ENCODE data around the gene CDH15. TPM values are rescaled to one million over a fixed set of nuclear protein-coding genes. Genes with fewer than 3 reads are reported as not detected.
"Not testable (repeated sequence)": the region's sequence is repeated elsewhere in the genome, so short reads cannot be mapped to it uniquely, and the experiment has no call there.

CDH15 gene
- total RNA-seq, 1 donor from 2014 or later: 1.2 TPM

DNA sequence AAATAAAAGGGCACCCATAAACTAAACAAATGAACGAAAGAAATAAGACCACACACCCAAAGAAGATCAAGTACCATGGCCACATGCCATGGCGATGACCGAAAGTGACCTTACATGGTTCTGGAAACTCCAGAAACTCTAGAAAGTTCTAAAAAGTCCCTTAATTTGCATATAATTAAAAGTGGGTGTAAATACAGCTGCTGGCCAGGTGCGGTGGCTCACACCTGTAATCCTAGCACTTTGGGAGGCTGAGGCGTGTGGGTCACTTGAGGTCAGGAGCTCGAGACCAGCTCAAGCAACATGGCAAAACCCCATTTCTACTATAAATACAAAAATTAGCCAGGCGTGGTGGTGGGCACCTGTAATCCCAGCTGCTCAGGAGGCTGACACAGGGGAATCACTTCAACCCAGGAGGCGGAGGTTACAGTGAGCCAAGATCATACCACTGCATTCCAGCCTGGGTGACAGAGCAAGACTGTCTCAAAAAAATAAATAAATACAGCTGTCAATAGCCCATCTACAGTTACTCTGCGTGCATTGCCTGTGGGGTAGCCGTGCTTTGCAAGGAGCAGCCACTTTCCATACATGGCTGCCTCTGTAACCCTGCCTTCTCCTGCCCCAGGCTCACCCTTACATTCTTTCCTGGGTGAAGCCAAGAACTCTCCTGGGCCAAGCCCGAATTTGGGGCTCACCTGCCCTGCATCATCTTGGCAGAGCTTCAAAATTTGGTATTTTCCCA is 38.8 kb downstream of the CDH15 start:
- intact Hi-C loops (cut with DNase I): no loop called here
- ATAC-seq (no peak), DNase-seq (ENCODE audit: low spot score) (no peak)

DNA sequence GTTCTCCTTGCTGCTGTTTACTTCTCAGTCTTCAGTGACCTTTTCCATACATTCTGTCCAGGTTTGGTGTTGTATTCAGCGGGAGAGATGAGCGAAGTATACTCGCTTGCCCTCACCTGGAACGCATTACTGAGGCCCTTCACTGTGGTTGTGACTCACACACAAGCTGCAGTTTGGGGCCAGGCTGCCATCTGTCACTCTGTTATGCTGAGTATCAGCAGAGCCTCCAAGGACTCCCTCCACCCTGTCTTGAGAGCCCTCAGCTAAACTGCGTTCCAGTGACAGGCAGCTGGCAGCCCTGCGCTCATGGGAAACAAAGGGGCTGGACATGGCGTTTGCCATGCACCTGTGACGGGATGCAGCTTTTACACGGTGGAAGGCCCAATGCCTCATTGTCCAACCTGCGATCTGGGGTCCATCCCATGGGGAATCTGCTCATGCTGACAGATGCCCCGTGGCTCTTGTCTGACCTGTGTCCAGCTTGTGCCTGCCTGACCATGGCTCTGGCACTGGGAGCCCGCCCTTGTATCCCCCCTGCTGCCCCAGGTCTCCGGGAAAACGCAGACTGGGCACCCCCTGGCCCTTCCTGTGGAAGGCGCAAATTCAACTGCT is 39.5 kb downstream of the CDH15 start:
- DNase-seq (ENCODE audit: low spot score) (no peak), ATAC-seq (no peak)
- intact Hi-C loops (cut with DNase I): no loop called here

DNA sequence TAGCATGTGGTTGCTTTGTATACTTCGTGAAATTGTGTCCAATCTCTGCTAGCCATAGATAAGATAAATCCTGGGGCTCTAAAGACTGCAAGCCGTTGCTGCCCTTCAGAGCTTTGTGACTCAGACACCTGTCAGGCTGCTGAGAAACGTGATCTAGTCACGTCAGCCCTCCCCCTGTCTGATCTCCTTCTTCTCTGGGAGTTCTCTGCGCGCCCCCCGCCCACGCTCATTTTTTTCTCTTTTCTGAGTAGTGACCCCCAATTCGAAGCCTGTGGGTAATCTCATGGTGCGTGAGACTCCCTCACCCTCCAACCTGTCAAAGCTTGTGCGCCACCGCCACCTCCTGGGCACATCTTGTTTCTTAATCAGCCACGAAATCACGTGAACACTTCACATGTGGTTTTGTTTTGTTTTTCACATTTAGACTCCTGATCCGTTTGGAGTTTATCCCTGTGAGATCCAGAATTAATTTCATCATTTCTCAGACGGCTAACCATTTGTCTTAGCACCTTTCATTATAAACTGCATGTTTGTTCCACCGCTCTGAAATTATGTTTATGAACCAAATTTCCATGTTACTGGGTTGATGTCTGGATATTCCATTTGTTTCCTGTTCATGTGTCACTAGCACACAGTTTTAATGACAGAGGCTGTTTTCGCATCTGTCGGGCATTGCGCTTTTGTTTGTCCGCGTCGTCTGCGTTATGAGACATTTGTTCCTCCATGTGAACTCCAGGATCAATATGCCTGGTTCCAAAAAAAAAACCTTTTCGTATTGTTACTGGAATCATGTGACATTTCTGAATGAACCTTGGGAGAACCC is 45.0 kb downstream of the CDH15 start:
- DNase-seq (ENCODE audit: low spot score): peak; percentile 89

DNA sequence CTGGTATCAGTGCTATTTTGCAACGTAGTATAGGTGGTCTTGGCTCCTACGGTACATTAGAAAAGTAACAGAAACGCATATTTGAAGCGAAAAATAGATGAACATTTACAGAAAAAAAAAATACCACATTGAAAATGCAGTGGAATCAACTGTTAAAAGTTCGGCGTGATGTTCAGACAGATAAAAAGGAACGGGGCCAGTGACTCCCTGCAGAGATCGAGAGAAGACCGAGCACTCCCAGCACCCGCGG is 45.5 kb downstream of the CDH15 start:
- DNase-seq (ENCODE audit: low spot score) (no peak), ATAC-seq (no peak)
- intact Hi-C loops (cut with DNase I): loop anchor here (5.0 kb wide), 1 partner anchor 275 kb away; no protein-coding TSS in a partner anchor

More for the DNA sequence above, 45.0 kb downstream of the CDH15 start:
- peak; percentile 93 for ATAC-seq
- intact Hi-C loops (cut with DNase I): loop anchor here (5.0 kb wide), 1 partner anchor 274 kb away; no protein-coding TSS in a partner anchor

DNA sequence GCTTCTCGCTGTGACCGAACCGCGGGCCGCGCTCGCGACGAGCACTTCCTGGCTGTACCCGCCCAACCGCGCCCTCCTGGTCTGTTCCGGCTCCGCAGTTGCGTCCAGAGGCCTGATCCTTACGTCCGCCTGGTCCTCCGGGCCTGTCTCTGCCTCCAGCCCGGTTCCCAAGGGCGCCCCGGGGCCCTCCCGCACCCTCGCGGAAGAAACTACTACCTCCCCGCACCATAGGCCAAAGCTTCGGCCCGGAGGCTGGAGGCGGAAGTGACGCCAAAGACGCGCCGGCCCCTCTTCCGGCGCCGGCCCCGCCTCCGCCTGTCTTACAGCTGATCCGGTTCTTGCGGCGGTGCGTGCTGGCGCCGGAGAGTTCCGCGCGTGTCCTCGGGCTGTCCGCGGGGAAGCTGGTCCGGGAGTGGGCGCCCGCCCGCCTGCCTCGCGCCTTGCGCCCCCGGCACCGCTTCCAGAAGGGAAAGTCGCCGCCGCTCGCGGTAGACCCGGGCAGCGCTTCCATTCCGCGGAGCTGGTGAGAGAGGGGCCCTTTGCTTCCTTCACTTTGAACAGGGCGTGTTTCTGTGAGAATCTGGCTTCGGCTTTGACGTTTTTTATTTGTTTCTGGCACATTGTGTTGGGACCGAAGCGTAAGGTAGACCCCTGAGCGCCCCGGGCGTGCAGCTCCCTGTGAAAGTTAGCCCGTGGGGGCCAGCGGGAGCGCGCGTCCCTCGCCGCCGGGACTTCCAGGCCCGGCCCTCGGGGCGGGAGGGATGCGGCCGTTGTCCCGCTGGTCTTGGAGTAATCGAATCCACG is 46.0 kb downstream of the CDH15 start, which contains the start of gene ZNF778:
Gene ZNF778, plus strand, starts transcription at position 316 of the 804 bp plus-strand sequence. CDS start 3,425 bp downstream, outside the sequence.
- ATAC-seq (peak; percentile 96), DNase-seq (ENCODE audit: low spot score) (peak; percentile 89)
- intact Hi-C loops (cut with DNase I): loop anchor here (5.0 kb wide), 1 partner anchor 275 kb away; no protein-coding TSS in a partner anchor

DNA sequence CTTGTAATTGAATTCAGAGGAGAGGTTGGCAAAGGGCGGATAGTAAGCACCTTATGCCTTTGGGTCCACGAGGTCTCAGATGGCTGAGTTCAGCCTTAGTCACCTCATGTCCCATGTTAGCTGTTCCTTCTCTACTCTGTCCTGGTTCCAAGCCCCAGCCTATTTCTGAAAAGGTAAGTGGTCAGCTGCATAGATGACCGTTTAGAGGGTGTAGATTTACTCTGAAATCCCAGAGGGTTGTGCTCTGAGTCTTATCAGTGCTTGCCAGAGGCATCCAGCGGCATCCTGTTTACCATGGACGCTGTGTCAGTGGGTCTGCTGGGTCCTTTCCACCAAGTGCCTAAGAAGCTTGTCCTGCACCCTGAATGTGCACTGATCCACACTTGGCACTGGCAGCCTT is 47.8 kb downstream of the CDH15 start:
- DNase-seq (ENCODE audit: low spot score): no peak
- ATAC-seq: no peak
- intact Hi-C loops (cut with DNase I): loop anchor here (5.0 kb wide), 1 partner anchor 277 kb away; no protein-coding TSS in a partner anchor

DNA sequence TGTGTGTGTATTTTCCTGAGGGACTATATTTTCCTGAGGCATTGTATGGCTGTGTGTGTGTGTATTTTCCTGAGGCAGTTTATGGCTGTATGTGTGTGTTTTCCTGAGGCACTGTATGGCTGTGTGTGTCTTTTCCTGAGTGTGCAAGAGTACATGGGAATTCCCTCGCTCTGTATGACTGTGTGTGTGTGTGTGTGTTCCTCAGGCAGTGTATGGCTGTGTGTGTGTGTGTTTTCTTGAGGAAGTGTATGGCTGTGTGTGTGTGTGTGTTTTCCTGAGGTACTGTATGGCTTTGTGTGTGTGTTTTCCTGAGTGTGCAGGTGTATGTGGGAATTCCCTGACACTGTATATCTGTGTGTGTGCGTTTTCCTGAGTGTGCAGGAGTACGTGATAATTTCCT is 50.1 kb downstream of the CDH15 start:
- no peak for DNase-seq (ENCODE audit: low spot score)
- no peak for ATAC-seq
- intact Hi-C loops (cut with DNase I): no loop called here

DNA sequence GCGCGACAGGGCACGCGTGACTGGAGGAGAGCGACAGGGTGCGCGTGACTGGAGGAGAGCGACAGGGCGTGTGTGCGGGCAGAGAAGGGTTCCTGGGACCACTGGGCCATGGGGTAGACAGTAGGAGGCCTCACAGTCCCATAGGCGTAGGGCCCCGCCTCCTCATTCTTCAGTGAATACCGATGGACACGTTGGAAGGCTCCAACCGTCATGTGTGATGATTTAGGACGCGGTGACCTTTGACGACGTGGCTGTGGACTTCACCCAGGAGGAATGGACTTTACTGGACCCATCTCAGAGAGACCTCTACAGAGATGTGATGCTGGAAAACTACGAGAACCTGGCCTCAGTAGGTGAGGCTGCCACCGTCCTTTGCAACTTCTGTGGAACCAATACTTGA is 51.4 kb downstream of the CDH15 start:
- no peak for DNase-seq (ENCODE audit: low spot score)
- peak; percentile 10 for ATAC-seq
- intact Hi-C loops (cut with DNase I): no loop called here

DNA sequence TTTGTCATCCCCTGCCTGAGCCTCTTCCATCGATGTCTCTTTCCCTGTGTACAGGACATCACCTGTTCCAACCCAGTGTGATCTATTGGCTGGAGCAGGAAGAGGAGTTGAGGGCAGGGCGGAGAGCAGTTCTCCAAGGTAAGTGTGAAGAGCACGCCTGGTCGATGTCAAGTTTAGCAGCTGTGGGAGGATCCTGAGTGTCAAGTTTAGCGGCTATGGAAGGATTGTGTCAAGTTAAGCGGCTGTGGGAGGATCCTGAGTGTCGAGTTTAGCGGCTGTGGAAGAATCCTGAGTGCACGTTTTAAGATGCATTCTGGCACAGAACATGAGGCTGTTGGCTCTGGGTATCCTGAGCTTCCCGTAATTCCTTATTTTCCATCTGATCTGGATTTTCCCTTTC is 53.1 kb downstream of the CDH15 start:
- DNase-seq (ENCODE audit: low spot score): no peak
- intact Hi-C loops (cut with DNase I): no loop called here
- ATAC-seq: no peak

DNA sequence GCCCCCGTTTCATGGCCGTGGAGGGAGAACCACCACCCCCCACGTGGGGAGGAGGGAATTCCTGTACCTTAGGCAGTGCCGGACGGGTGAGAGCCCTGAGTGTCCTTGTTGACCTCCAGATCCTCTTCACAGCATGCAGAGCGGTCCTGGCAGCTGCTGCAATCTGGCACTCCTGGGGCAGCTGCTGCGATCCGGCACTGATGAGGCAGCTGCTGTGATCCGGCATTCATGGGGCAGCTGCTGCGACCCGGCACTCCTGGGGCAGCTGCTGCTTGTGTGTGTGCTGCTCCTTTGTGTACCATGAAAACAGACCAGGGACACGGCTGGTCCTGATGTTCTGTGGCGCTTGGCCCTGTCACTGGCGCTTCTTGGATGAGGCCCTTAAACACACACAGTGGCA is 58.7 kb downstream of the CDH15 start:
- intact Hi-C loops (cut with DNase I): no loop called here
- ATAC-seq (no peak), DNase-seq (ENCODE audit: low spot score) (no peak)

DNA sequence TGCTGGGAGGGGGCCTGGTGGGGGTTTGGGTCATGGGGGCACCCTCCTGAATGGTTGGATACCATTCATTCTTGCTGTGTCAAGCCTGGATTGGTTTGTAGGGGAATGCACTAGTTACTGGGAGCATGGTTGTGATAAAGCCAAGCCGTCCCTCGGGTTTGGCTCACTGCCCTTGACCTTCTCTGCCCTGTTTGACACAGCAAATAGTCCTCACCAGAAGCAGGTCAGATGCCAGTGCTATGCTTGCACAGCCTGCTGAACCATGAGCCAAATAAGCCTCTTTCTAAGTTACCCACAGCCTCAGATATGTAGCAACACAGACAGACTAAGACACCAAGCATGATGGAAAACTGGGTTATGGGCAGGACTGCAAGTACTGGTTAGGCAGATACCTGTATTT is 60.6 kb downstream of the CDH15 start:
- ATAC-seq (no peak), DNase-seq (ENCODE audit: low spot score) (no peak)
- intact Hi-C loops (cut with DNase I): no loop called here

DNA sequence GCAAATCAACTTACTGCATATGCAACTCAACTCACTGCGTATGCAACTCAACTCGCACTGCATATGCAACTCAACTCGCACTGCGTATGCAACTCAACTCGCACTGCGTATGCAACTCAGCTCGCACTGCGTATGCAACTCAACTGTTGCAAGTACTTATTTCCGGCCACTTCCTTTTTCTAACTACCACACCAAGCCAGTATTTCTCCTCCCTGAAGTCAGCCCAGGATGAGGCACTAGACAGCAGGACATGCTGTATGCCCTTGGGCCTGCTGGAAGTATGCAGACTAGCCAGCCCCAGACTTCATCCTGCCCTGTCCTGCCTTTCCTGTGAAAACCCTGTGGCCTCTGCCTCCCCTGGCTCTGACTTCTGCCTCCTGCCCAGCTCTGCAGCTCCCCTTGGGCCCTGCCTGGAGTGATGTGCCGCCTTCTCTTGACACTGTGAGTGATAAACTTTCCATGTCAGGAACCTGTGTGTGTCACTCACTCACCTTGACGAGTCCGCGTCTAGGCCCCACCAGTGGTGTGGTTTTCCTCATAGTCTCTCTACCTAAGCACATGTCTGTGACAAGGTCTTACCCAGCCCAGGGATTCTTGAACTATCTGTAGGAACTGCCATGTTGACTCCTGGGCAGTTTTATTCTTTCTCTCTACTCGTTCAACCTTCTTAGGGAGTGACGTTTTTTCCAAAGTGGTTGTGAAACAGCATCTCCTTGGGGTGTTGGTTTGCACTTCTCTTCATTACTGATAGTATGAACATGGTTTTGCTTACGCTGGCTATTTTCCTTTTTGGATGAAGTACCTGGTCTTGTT is 62.3 kb downstream of the CDH15 start:
- ATAC-seq (no peak), DNase-seq (ENCODE audit: low spot score) (no peak)
- intact Hi-C loops (cut with DNase I): no loop called here

DNA sequence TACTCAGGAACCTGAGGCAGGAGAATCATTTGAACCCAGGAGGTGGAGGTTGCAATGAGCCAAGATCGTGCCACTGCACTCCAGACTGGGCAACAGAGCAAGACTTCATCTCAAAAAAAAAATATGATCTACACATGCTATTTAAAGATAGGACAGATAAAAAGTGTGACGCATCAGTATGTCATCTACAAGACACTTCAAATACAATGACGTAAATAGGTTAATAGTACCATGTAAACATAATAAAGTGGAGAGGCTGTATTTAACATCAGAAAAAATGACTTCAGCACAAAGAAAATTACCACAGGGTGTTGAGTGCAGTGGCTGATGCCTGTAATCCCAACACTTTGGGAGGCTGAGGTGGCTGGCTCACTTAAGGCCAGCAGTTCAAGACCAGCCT is 66.2 kb downstream of the CDH15 start:
- DNase-seq (ENCODE audit: low spot score) (no peak), ATAC-seq (no peak)
- intact Hi-C loops (cut with DNase I): no loop called here

DNA sequence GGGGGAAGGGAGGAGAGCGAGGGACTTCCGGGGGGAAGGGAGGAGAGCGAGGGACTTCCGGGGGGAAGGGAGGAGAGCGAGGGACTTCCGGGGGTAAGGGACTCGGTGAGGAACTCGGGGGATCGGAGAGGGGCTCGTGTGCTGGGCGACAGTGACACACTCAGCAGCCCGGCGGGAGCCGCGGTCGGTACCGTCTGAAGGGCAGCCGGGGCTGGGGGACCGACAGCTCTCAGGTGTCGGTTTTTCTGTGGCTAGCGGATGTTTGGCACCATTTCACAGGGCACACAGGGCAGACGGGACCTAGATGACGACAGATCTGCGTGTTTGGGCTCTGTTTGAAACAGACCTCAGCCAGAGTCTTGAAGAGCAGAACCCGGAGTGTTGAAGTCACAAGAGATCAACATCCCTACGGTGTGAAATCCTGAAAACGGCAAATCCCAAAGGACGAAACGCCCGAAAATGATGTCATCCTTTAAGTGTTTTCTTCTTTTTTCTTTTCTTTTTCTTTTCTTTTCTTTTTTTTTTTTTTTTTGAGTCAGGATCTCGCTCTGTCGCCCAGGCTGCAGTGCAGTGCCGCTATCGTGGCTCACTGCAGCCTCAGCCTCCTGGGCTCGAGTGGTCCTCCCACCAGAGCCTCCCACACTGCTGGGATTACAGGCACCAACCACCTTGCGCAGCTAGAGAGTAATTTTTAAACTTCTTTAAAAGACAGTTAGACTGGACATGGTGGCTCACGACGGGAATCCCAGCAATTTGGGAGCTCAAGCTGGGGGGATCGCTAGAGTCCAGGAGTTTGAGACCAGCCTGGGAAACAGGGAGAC is 69.8 kb downstream of the CDH15 start:
- peak; percentile 85 for DNase-seq (ENCODE audit: low spot score)
- ATAC-seq: peak; percentile 89
- intact Hi-C loops (cut with DNase I): no loop called here

DNA sequence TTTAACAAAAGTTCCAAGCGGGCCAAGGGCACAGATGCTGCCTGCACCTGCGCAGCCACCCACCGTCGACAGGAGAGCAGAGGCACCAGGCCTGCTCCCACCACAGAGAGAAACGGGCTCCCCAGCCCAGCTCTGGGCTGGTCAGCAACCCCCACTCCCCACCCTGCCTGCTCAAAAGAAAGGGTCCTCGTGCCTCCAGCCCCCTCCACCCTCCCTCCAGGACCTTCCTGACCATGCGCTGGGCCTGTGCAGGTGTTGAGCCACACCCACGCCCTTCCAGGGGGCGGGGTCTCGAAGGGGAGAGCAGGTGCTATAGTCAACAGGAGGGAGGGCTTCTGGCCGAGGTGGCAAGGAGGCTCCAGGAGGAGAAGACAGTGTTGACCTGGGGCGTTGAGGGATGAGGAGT is 71.2 kb downstream of the CDH15 start:
- ATAC-seq (no peak), DNase-seq (ENCODE audit: low spot score) (no peak)
- intact Hi-C loops (cut with DNase I): no loop called here

DNA sequence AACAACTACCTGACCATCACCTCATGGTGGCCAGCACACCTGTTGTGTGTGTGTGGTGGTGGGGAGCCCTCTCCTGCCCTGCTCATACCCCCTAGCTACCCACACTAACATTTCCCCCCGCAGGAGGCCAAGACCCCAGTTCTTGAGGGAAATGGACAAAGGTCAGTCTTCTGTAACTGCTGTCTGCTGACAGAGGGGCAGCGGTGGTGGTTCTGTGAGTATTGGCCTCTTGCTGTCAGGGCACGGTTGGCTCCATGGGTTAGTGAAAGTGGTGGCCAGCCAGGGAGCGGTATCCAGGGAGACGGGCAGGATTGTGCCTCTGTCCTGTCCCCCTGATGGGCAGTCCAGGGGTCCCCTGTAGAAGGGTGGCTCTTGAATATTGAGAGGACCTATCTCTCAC is 72.1 kb downstream of the CDH15 start:
- ATAC-seq (no peak), DNase-seq (ENCODE audit: low spot score) (no peak)
- intact Hi-C loops (cut with DNase I): no loop called here

DNA sequence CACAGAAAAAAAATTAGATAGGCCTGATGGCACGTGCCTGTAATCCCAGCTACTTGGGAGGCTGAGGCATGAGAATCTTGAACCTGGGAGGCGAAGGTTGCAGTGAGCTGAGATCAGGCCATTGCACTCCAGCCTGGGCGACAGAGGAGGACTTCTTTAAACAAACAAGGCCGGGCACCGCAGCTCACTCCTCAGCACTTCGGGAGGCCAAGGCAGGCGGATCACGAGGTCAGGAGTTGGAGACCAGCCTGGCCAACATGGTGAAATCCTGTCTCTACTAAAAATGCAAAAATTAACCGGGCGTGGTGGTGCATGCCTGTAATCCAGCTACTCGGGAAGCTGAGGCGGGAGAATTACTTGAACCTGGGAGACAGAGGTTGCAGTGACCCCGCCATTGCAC is 72.7 kb downstream of the CDH15 start:
- ATAC-seq; intact Hi-C loops (cut with DNase I); DNase-seq (ENCODE audit: low spot score): not testable (repeated sequence)

DNA sequence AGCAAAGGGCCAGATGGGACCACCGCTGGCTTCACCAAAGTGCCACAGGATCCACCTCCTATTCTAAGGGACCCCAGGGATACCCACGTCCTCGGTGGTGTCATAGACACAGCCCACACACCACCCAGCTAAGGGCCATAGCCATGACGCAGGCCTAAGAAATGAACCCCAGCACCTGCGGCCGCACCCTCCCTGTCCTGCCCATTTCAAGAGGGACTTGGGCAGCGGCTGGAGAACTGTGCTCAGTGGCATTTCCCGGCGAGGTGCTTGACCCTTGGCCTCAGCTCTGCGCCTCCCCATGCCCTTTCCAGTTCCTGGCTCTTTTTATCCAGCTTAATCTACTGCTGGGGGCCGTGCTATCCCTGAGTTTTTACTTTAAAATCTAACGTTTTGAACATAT is 73.2 kb downstream of the CDH15 start:
- intact Hi-C loops (cut with DNase I): no loop called here
- no peak for DNase-seq (ENCODE audit: low spot score)
- ATAC-seq: no peak
